Activated naive CD4-positive, alpha-beta T cell treated with anti-CD3 and anti-CD28 coated beads for 36 hours (primary cell): ENCODE data around the gene TAF4. TPM values are rescaled to one million over a fixed set of nuclear protein-coding genes. Genes with fewer than 3 reads are reported as not detected.

Source experiments
- CTCF ChIA-PET: fragments of 350-600 bp; sonication (Branson Sonifier 250); formaldehyde crosslinking; loops from one replicate; lab custom pipeline; 2021; ENCODE audit warnings: antibody characterized with exemption; lab: Charles Lee
- DNase-seq: peaks from one replicate; pipeline ENCODE4 v3.0.0-alpha.2; 2020
- H3K27ac Mint-ChIP-seq: one replicate; pipeline ENCODE4 v1.8.0; 2021; ENCODE audit warnings: mild to moderate bottlenecking, mixed read lengths
- H3K27me3 Mint-ChIP-seq: one replicate; pipeline ENCODE4 v1.8.0; 2021; ENCODE audit warnings: low read depth, mixed read lengths
- H3K36me3 Mint-ChIP-seq: one replicate; pipeline ENCODE4 v1.8.0; 2021; ENCODE audit warnings: low read depth, mixed read lengths
- H3K4me1 Mint-ChIP-seq: one replicate; pipeline ENCODE4 v1.8.0; 2021; ENCODE audit warnings: low read depth, mixed read lengths
- H3K4me3 Mint-ChIP-seq: one replicate; pipeline ENCODE4 v1.8.0; 2021; ENCODE audit warnings: mild to moderate bottlenecking, moderate library complexity, mixed read lengths
- H3K9me3 Mint-ChIP-seq: one replicate; pipeline ENCODE4 v1.8.0; 2021; ENCODE audit warnings: mixed read lengths
- intact Hi-C: fragments of 100-400 bp; cut with micrococcal nuclease; formaldehyde crosslinking; loops from one replicate; pipeline ENCODE4 v1.15.1; 2023
- total RNA-seq, 2 experiments: library from RNA; stranded (reverse); gene quantifications; one replicate each; pipeline ENCODE4 v1.2.3, GENCODE V29; 2021

The TAF4 gene
- total RNA-seq, 2 experiments from 2014 or later, result 15.0 to 15.4 TPM

DNA sequence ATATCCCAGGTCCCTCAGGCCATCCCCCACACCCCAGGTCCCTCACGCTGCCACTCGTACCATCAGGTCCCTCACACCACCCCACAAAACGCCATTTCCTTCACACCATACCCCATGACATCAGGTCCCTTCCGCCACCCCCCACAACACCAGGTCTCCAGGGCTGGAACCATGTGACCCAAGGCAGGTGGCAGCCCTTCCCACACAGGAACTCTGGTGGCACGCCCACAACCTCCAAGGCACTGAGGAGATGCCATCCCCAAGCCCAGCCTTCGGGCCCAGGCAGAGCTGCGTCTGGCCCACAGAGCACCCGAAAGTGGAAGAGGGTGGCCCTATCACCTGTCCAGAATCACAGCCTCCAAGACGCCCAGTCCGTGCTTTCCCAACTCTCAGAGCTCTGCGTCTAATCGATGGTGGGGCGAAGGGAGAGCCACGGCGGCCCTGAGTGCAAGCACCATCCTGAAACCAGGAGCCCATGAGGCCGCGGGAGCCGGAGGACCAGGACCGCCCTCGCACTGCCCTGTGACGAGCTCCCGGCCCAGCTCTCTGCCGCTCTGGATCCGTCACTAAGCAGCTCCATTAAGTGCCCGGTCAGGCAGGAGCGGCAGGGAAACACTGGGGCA lies 12.7 kb downstream of the TAF4 start:
- intact Hi-C loops, result no loop called here
- no peaks in the 10 kb centered on the region for H3K27me3 Mint-ChIP-seq
- H3K4me3 Mint-ChIP-seq, result no peak overlapping the region
- H3K27ac Mint-ChIP-seq, result no peak overlapping the region
- peaks cover 4% of the 10 kb centered on the region for H3K36me3 Mint-ChIP-seq
- H3K4me1 Mint-ChIP-seq, result peaks cover 49% of the 10 kb centered on the region
- no peaks in the 10 kb centered on the region for H3K9me3 Mint-ChIP-seq
- DNase-seq, result no peak
- CTCF ChIA-PET, result no interaction called here

DNA sequence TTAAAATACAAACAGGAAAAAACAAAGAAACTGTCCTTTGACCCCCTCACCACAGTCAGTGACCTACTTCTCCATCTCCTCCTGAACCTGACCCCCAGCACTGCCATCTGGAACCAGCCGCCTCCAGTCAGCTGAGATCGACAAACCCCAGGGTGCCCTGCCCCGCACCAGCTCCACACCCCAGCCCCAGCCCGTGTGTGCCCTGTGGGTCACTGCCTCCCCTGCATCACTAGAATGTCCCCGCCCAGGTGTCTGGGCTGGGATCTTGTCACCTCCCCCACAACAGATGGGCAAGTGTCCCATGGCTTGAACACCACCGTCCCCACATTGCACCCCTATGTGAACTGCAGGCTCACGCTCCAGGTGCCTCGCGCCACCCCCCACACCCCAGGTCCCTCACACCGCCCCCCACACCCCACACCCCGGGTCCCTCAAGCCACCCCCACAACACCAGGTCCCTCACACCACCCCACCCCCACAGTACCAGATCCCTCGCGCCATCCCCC lies 13.3 kb downstream of the TAF4 start:
- H3K36me3 Mint-ChIP-seq, result peaks cover 4% of the 10 kb centered on the region
- H3K4me3 Mint-ChIP-seq, result no peak overlapping the region
- no peaks in the 10 kb centered on the region for H3K9me3 Mint-ChIP-seq
- DNase-seq, result no peak
- no peak overlapping the region for H3K27ac Mint-ChIP-seq
- CTCF ChIA-PET, result no interaction called here
- no peaks in the 10 kb centered on the region for H3K27me3 Mint-ChIP-seq
- H3K4me1 Mint-ChIP-seq, result peaks cover 49% of the 10 kb centered on the region
- intact Hi-C loops, result no loop called here

DNA sequence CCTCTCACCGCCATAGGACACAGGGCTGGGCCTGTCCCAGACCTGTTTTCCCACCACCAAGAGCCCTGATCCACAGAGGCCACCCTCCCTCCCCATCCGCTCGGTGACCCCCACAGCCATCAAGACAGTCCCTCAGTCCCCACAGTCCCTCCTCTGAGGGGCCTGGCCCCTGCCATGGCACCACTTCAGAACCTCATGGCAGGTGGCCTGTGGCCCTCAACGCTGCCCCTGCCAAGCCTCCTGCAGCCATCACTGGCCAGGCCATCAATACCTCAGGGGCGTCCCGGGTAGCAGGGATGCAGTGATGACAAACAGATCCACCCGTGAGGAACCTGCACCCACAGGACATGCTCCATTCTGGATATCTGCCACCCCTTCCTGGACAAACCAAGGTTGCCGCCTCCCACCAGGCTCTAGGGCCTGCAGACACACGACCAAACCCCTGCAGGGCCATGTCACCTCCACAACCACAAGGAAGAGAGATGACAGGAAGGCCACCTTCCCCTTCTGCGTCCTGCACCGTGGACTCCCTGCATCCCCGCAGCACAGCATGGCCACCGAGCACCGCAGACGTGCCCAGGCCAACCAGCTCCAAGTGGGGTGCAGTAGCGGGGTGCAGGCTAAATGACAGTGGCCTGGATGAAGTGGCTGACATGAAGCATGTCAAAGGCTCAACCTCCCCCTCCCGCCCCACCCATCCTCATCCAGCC lies 14.0 kb downstream of the TAF4 start:
- Mint-ChIP-seq H3K4me1 (peaks cover 45% of the 10 kb centered on the region), H3K9me3 (no peaks in the 10 kb centered on the region), H3K27ac (no peak overlapping the region), H3K36me3 (peaks cover 4% of the 10 kb centered on the region), H3K4me3 (no peak overlapping the region), H3K27me3 (no peaks in the 10 kb centered on the region)
- no peak for DNase-seq
- CTCF ChIA-PET, result no interaction called here
- intact Hi-C loops, result no loop called here

DNA sequence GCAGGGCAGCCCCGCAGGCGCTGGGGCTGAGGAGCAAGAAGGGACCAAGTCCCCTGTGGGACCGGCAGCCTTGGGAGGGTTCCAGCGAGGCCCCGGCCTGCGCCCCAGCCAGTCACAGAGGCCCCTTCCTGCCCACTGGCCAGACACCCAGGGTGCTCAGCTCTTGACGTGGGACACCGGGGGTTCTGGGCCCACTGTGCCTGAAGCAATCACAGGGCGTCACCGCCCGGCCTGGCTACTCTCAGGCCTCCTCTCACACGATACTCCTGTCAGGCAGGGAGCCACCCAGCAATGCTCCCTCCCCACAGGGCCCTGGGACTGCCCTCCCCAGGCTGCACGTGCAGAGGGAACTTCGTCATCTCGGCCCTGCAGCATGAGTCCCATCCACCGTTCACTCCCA lies 14.5 kb downstream of the TAF4 start:
- no peaks in the 10 kb centered on the region for H3K9me3 Mint-ChIP-seq
- H3K27ac Mint-ChIP-seq, result no peak overlapping the region
- intact Hi-C loops, result no loop called here
- H3K4me3 Mint-ChIP-seq, result no peak overlapping the region
- peaks cover 45% of the 10 kb centered on the region for H3K4me1 Mint-ChIP-seq
- CTCF ChIA-PET, result no interaction called here
- DNase-seq, result no peak
- no peaks in the 10 kb centered on the region for H3K27me3 Mint-ChIP-seq
- peaks cover 4% of the 10 kb centered on the region for H3K36me3 Mint-ChIP-seq

DNA sequence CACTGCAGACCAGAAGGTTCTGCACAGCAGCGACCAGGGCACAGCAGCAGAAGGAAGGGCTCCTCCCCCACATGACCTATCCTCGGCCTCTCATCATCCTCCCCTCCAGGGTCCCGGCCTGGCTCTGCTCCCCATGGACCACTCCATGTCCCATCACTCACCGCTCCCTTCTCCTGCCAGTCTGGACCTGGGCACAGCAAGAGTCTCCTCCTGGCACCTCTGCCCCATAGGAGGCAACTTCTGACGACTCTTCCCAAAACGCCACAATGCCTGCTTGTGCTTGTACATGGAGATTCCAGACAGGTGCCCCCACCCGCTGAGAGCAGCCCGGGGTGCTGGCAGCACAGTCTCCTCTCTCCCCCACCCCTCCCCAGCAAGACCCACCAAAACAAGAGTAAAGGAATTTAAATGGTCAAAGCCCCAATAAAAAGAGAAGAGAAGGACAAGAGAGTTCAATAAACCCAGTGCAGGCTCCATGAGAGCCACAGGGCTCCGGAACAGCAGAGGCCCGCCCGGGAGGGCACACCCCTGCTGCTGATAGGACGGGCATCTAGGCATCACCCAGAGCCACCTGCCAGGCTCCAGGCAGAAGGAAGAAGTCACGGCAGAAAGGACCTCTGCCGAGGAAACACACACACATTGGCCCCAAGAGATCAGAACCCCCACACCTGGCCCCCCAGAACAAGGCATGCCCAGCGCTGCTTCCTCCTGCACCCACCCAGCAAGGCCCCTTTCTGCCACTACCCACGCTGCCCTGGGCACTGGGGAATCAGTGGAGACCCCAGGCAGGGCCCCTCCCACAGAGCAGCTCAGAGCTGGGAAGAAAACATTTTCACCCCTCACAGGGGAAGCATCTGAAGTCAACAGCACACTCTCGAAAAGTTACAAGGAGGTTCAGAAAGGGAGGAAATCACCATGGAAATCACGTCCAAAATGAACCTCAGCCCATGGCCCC lies 15.2 kb downstream of the TAF4 start:
- CTCF ChIA-PET, result no interaction called here
- no peak overlapping the region for H3K4me3 Mint-ChIP-seq
- no peaks in the 10 kb centered on the region for H3K9me3 Mint-ChIP-seq
- no peaks in the 10 kb centered on the region for H3K27me3 Mint-ChIP-seq
- H3K27ac Mint-ChIP-seq, result no peak overlapping the region
- peaks cover 1% of the 10 kb centered on the region for H3K36me3 Mint-ChIP-seq
- no peak for DNase-seq
- intact Hi-C loops, result no loop called here
- H3K4me1 Mint-ChIP-seq, result peaks cover 48% of the 10 kb centered on the region

DNA sequence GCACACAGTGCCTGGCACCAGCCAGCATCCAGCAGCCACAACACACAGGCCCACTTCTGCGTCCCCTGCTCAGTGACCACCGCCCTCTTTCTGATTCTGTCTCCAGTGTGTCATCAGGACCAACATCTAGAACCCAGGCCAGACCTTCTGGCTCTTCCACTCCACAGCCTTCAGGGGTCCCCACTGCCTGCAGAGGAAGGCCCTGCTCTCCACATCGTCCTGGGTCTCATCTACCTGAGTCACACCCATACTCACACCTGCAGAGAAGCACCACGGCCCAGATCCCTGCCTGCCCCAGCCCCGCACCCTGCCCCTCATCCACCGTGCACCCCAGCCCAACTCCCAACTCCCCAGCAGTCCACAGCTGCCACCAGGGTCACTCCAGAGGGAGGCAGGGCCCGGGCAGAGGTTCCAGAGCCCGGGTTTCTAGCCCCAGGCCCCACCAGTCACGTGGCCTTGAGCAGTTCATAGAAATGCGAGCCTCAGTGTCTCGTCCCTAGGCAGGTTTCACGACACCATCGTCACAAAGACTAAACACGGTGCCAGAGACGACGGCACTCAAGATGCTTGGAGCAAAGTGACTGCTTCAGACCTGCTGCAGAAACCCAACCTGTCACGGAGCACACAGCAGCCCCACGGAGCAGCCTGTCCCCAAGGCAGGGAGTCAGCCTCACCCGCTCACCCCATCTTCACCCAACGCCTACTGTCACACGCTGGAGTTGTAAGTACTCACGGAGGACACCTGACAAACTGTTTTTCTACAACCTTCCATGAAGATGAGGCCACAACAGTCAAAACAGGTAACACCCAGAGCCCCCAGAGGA lies 16.1 kb downstream of the TAF4 start:
- Mint-ChIP-seq H3K27ac (no peak overlapping the region), H3K4me3 (no peak overlapping the region), H3K4me1 (peaks cover 46% of the 10 kb centered on the region), H3K9me3 (no peaks in the 10 kb centered on the region), H3K36me3 (peaks cover 1% of the 10 kb centered on the region), H3K27me3 (no peaks in the 10 kb centered on the region)
- CTCF ChIA-PET, result no interaction called here
- intact Hi-C loops, result no loop called here
- no peak for DNase-seq

DNA sequence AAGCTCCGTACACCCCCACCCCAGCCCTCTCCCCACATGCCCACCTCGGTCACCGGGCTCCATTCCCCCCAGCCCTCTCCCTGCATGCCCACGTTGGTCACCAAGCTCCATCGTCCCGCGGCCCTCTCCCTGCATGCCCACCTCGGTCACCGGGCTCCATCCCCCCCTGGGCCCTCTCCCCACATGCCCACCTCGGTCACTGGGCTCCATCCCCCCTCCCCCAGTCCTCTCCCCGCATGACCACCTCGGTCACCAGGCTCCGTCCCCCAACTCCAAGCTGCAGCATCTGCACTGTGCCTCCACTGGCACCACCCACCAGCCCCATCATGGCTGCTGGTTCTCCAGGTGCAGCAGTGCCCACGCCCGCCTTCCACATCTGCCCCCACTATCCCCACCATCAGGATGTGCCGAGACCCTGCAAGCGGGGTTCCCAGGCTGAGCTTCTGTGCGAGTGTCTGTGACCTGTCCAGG lies 16.8 kb downstream of the TAF4 start:
- Mint-ChIP-seq H3K27me3 (no peaks in the 10 kb centered on the region), H3K4me1 (peaks cover 41% of the 10 kb centered on the region), H3K4me3 (no peak overlapping the region), H3K36me3 (peaks cover 1% of the 10 kb centered on the region), H3K27ac (no peak overlapping the region), H3K9me3 (no peaks in the 10 kb centered on the region)
- no peak for DNase-seq
- CTCF ChIA-PET, result no interaction called here
- intact Hi-C loops, result no loop called here

DNA sequence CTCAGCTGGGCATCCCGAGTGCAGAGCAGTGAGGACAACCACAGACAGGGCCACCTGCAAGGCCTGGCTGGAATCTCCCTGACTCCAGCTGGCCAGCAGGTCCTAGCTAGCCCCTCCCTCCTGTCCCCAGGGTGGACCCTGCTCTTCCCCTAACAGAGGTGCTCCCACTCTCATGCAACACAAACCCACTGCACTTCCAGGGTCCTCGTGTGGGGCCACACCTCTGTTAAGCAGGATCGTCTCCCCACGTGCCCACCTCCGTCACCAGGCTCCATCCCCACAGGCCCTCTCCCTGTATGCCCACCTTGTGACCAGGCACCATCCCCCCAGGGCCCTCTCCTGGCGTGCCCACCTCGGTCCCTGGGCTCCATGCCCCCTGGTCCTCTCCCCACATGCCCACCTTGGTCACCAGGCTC lies 17.3 kb downstream of the TAF4 start:
- Mint-ChIP-seq H3K36me3 (peaks cover 1% of the 10 kb centered on the region), H3K9me3 (no peaks in the 10 kb centered on the region), H3K27ac (no peak overlapping the region), H3K4me3 (no peak overlapping the region), H3K27me3 (no peaks in the 10 kb centered on the region), H3K4me1 (peaks cover 41% of the 10 kb centered on the region)
- intact Hi-C loops, result no loop called here
- DNase-seq, result no peak
- CTCF ChIA-PET, result no interaction called here

DNA sequence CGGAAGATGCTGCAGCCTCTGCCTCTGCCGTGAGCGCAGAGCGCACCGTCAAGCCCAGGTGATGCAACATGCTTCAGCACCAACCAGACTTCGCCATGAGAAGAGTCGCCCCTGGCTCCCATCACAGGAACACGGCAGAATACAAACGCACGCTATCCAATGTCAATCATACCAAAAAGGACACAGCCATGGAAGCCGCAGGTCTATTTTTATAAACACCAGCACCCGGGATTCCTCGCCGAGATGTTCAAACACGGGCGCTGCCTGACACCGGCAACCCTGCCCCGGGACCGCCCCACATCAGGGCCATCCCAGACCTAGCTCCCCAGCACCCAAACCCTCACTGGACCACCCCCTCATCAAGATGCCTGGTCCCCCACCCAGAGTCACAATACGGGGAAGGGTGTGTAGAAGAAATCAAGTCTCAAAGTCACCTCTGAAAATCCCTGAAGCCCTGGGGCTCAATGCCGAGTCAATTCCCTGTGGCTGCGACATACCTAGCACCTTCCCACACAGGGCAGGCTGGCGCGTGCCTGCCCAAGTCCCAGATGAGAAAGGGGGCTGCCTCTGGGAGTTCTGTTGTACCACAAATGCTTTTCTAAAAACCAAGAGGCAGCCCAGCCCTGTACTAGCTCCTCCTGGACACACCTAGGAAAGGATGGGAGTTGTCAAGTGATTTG lies 17.9 kb downstream of the TAF4 start:
- Mint-ChIP-seq H3K9me3 (no peaks in the 10 kb centered on the region), H3K27me3 (no peaks in the 10 kb centered on the region), H3K4me1 (peaks cover 38% of the 10 kb centered on the region), H3K27ac (no peak overlapping the region), H3K36me3 (peaks cover 1% of the 10 kb centered on the region), H3K4me3 (no peak overlapping the region)
- CTCF ChIA-PET, result no interaction called here
- intact Hi-C loops, result no loop called here
- DNase-seq, result no peak

DNA sequence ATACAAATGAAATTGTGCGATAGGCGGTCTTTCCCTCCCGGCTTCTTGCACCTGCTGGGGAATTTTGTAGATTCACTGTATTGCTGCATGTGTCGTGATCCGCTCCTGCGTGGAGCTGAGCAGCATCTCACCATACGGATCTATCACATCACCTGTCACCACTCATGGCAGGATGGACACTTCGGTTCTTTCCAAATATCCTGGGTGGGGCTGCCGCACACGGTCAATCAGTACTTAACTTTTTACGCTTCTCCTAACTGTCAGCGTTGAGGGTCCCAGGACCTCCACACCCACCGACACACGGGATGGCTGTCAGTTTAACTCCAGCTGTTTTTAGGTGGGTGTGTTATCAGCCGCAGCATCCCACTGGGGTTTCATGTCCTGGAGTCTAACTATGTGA lies 19.2 kb downstream of the TAF4 start:
- H3K4me3 Mint-ChIP-seq, result no peak overlapping the region
- CTCF ChIA-PET, result no interaction called here
- no peak for DNase-seq
- H3K27ac Mint-ChIP-seq, result no peak overlapping the region
- no peaks in the 10 kb centered on the region for H3K27me3 Mint-ChIP-seq
- H3K36me3 Mint-ChIP-seq, result peaks cover 1% of the 10 kb centered on the region
- intact Hi-C loops, result no loop called here
- H3K4me1 Mint-ChIP-seq, result peaks cover 27% of the 10 kb centered on the region
- H3K9me3 Mint-ChIP-seq, result no peaks in the 10 kb centered on the region

DNA sequence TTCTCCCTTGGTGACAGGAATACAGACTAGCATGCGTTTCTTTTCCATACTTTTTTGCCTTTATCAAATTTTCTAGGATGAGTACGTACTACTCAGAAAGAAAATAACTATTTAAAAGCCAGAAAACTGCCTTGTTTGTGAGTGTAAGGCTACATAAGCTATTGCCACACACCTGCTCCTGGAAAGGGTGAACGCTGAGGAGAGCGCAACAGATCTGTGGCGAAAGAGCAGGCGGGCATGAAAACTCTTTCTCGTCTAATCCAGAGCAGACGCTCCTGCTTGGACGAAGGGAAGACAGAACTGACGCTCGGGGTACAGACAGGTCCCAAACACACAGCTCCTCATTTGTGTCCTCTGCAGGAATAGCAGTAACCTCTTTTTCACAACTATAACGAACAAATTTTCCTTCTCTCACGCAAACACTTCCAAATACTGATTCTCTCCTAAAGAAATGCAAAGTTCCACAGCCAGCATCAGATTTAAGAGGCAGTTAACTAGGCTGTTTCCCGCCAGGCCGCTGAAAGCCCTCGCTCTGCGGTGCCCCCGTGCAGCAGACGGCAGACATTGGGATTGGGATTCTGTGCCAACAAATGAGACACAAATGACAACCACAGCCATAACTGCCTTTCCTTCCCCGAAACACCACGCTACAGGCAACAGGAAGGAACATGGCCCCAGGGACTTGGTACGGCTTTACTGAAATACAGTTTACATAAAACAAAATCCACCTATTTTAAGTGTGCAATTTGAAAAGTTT lies 20.0 kb downstream of the TAF4 start:
- Mint-ChIP-seq H3K36me3 (peaks cover under 1% of the 10 kb centered on the region), H3K27me3 (no peaks in the 10 kb centered on the region), H3K4me3 (no peak overlapping the region), H3K4me1 (peaks cover 28% of the 10 kb centered on the region), H3K27ac (no peak overlapping the region), H3K9me3 (no peaks in the 10 kb centered on the region)
- DNase-seq, result no peak
- intact Hi-C loops, result no loop called here
- CTCF ChIA-PET, result interaction anchor here (0.6 kb wide), 1 partner anchor 337 kb away, joined by 3 read pairs; no protein-coding TSS in a partner anchor
